ENCODE data around the gene KIRREL2. TPM values are rescaled to one million over a fixed set of nuclear protein-coding genes. Genes with fewer than 3 reads are reported as not detected.

The KIRREL2 gene
- total RNA-seq, 2 experiments from 2014 or later, result 1.4 to 2.2 TPM

DNA sequence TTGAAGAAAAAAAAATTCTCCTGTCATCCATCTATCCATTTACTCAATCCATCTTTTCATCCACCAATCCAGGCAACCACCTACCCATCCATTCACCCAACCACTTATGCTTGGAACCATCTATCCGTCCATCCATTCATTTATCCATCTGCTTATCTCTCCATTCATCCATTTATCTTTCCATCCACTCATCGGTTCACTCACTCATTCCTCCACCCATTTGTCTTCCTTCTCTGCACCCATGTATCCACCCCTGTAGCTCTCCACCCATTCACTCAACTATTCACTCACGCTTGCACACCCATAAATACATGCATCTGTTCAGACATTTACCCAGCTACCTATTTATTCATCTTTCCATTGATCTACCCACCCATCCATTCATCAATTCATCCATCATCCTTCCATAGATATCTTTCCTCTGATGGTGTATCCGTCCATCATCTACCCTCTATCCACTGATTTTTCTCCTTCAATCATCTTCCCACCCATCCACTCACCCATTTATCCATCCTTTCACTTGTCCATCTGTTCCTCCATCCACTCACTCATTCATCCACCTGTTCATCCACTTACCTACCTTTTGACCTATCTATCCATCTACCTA, 13.9 kb upstream of the KIRREL2 start:
- H2AFZ ChIP-seq (ENCODE audit: low read length), result no peak overlapping the region
- H3K36me3 ChIP-seq (ENCODE audit: insufficient read depth, low read length), result no peaks in the 10 kb centered on the region
- no peak overlapping the region for H3K27ac ChIP-seq (ENCODE audit: low read depth, low read length, poor library complexity, severe bottlenecking)
- H3K4me3 ChIP-seq (ENCODE audit: low read depth, low read length, poor library complexity, severe bottlenecking), result no peak overlapping the region
- CTCF ChIA-PET (ENCODE audit: unreplicated experiment), result interaction anchor here (0.6 kb wide), 1 partner anchor 23 kb away, joined by 3 read pairs; no protein-coding TSS in a partner anchor
- no TSS peak for BruUV-seq (replicated peaks)
- DNase-seq (ENCODE audit: low spot score), result no peak
- TF ChIP-seq CTCF (conservative IDR thresholded peaks at IDR 0.05; ENCODE audit: low read length) (no peak), EZH2phosphoT487 (IDR thresholded peaks at IDR 0.05; ENCODE audit: borderline replicate concordance, low read depth, low read length) (no peak)
- H4K20me1 ChIP-seq (ENCODE audit: insufficient read depth, low read length), result no peaks in the 10 kb centered on the region
- intact Hi-C loops (cut with micrococcal nuclease; ENCODE audit: unreplicated experiment), result no loop called here
- no peaks in the 10 kb centered on the region for H3K9me3 ChIP-seq (ENCODE audit: low read length)
- no peaks in the 10 kb centered on the region for H3K9me2 ChIP-seq (ENCODE audit: insufficient read depth, low read length)
- no peak overlapping the region for H3K4me2 ChIP-seq (ENCODE audit: low read length)
- H3K79me2 ChIP-seq (ENCODE audit: insufficient read depth, low read depth, low read length), result no peaks in the 10 kb centered on the region
- POLR2A ChIA-PET, result no interaction called here
- no peaks in the 10 kb centered on the region for H3K4me1 ChIP-seq (ENCODE audit: insufficient read depth, low read length, poor library complexity, severe bottlenecking)

DNA sequence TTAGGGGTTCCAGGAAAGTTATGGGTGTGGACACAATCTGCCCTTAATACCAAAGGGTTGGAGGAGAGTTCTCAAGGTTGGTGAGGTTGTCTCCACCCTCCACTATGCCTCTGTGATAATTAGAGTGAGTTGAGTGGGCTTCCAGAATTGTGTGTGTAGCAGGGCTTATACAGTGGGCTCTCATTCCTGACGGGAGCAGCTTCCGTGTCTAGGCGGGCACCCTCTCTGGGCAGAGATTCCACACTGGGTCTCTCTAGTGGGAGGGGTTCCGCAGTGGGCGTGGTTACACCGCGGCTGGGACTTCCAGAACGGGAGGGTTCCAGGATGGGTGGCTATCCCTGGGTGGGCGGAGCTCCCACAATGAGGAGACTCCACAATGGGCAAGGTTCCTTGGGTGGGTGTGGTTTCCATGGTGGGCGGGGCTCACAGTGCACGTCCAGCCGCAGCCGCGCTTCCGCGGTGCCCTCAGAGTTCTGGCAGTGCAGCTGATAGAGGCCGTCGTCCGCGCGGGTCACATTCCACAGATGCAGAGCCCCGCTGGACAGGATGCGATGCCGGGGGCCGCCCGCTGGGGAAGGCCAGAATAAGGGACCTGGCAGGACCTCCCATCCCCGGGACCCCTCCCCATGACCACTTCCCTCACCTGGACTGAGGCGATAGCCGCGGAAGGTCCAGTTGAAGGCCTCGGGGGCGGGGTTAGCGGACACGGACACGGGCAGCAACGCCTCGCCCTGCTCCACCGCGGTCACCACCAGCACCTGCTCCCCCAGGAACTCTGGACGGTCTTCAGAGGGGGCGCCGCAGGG, 12.8 kb upstream of the KIRREL2 start:
- Histone ChIP-seq H3K4me2 (ENCODE audit: low read length) (no peak overlapping the region), H3K36me3 (ENCODE audit: insufficient read depth, low read length) (no peaks in the 10 kb centered on the region), H2AFZ (ENCODE audit: low read length) (no peak overlapping the region), H3K4me3 (ENCODE audit: low read depth, low read length, poor library complexity, severe bottlenecking) (no peak overlapping the region), H3K79me2 (ENCODE audit: insufficient read depth, low read depth, low read length) (no peaks in the 10 kb centered on the region), H4K20me1 (ENCODE audit: insufficient read depth, low read length) (no peaks in the 10 kb centered on the region), H3K27ac (ENCODE audit: low read depth, low read length, poor library complexity, severe bottlenecking) (no peak overlapping the region), H3K9me2 (ENCODE audit: insufficient read depth, low read length) (no peaks in the 10 kb centered on the region), H3K9me3 (ENCODE audit: low read length) (no peaks in the 10 kb centered on the region), H3K4me1 (ENCODE audit: insufficient read depth, low read length, poor library complexity, severe bottlenecking) (no peaks in the 10 kb centered on the region)
- intact Hi-C loops (cut with micrococcal nuclease; ENCODE audit: unreplicated experiment), result no loop called here
- CTCF ChIA-PET (ENCODE audit: unreplicated experiment), result no interaction called here
- POLR2A ChIA-PET, result interaction anchor here (0.6 kb wide), 1 partner anchor 79 kb away, joined by 3 read pairs; no protein-coding TSS in a partner anchor
- no peak for DNase-seq (ENCODE audit: low spot score)
- TF ChIP-seq EZH2phosphoT487 (IDR thresholded peaks at IDR 0.05; ENCODE audit: borderline replicate concordance, low read depth, low read length), result no peak
- TF ChIP-seq CTCF (conservative IDR thresholded peaks at IDR 0.05; ENCODE audit: low read length), result no peak
- no TSS peak for BruUV-seq (replicated peaks)

All from OCI-LY7 (cell line).